Keratinocyte (primary cell): ENCODE data around the gene TM9SF3.

Experiments
- CTCF ChIP-seq, 3 experiments: IDR thresholded peaks in 1 of 3; conservative IDR thresholded peaks in 1 of 3; optimal IDR thresholded peaks in 1 of 3; 2 replicates in 2 of 3; 3 replicates in 1 of 3; pipeline versions ENCODE3 to v1.5.1; 2011; ENCODE audit warnings: low read length in 3 of 3, mild to moderate bottlenecking in 3 of 3, moderate library complexity in 2 of 3, control low read depth in 1 of 3, inconsistent platforms in 1 of 3; ENCODE audit not compliant: insufficient read depth in 2 of 3; ENCODE audit errors: extremely low read depth in 1 of 3
- EZH2 ChIP-seq: IDR thresholded peaks from one replicate; pipeline ENCODE4 v1.6.1; 2012; ENCODE audit warnings: inconsistent platforms, mild to moderate bottlenecking, low read length, moderate library complexity

- no peak for TF ChIP-seq CTCF (optimal IDR thresholded peaks at IDR 0.05 in 1 of 3, IDR thresholded peaks at IDR 0.05 in 1 of 3, conservative IDR thresholded peaks at IDR 0.05 in 1 of 3; ENCODE audit: extremely low read depth in 1 of 3, insufficient read depth in 2 of 3, low read length in 3 of 3)
- no peak for TF ChIP-seq EZH2
Measured at GRCh38 chr10:96598846-96599245, 12.0 kb upstream of the TM9SF3 start.
